Islet of Langerhans (tissue), 1 donor: Measurements from ENCODE around the gene KIF1B.
"Not testable (repeated sequence)": the region's sequence is repeated elsewhere in the genome, so short reads cannot be mapped to it uniquely, and the experiment has no call there.

ENCODE experiments used
- FAIRE-seq: peaks from one replicate; lab custom pipeline; 2011; peaks lifted over from hg19 to GRCh38; lab: Jason Lieb, UNC

KIF1B gene

DNA sequence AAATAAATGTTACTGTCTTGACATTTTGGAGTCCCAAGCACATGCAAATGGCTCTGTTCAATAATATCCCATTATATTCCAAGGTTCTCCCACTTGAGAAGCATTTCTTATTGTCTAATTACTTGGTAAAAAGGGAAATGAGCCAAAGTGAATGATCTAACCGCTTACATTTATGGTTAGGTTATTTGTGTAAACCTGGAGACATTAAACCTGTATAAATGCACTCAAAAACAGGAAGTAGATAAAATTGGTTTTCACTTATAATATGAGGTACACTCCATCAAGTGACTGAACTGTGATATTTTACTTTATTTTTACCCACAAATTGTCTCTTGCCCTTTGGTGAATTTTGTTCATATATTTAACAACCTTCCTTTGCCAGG, 26.8 kb downstream of the KIF1B start:
- no peak for FAIRE-seq

DNA sequence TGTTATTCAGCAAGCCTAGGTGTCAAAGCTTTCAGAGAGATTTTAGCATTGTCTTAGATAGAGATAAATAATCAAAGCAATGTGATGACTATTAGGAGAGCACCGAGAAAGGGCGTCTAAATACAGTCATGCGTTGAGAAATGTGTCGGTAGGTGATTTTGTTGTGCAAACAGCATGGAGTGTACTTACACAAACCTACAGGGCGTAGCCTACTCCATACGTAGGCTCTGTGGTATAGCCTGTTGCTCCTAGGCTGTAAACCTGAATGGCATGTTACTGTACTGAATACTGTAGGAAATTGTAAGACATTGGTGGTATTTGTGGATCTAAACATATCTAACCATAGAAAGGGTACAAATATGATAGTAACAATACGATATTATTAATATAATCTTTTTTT, 31.8 kb downstream of the KIF1B start:
- no peak for FAIRE-seq

DNA sequence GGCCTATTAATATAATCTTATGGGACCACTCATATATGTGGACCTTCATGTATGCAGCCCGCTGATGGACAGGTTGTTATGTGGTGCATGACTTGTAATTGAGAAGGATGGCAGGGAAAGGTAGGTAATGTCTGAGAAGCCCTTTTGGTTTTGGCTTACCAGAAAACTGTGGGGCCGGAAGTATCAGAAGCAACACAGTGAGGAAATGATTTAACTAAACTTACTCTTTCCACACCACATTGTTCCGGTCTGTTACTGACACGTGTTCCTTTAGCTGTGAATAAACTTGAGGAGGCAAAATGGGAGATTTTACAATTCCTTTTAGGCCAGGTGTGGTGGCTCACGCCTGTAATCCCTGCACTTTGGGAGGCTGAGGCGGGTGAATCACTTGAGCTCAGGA, 32.4 kb downstream of the KIF1B start:
- no peak for FAIRE-seq

DNA sequence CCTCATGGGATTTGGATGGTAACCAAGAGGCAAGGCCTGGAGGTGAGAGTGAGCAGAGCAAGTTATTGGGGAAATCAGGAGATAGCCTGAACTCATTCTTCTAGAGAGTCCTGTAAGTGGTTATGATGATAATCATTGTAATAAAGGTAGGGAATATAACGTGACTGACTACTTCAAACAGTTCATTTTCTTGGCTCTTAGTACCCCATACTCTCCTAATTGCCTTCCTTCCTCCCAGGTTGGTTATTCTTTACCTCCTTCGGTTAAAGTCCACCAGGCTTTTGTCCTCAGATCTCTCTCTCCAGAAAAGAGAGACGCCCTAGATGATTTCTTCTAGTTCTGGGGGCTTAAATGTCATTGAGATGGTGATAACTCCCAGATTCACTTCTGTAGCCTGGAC, 35.3 kb downstream of the KIF1B start:
- FAIRE-seq, result no peak

DNA sequence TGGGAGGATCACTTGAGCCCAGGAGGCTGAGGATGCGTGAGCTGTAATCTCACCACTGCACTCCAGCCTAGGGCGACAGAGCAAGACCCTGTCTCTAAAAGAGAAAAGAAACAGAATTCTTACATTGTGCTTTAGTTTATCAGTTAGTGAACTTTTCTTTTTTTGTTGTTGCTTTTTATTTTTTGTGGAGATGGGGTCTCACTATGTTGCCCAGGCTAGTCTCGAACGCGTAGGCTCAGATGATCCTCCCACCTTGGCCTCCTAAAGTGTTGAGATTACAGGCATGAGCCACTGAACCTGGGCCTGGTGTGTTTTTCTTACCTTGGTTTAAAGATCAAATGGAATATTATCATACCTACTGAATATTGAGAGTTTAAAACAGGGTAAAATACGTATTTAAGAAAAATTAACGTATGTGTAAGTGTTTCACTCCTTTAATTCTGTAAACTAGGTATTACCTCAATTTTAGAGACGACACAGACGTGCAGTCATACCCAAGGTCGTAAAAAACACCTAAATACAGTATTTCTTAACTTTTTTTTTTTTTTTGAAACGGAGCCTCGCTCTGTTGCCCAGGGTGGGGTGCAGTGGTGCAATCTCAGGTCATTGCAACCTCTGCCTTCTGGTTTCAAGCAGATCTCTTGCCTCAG, 39.6 kb downstream of the KIF1B start:
- FAIRE-seq, result no peak

DNA sequence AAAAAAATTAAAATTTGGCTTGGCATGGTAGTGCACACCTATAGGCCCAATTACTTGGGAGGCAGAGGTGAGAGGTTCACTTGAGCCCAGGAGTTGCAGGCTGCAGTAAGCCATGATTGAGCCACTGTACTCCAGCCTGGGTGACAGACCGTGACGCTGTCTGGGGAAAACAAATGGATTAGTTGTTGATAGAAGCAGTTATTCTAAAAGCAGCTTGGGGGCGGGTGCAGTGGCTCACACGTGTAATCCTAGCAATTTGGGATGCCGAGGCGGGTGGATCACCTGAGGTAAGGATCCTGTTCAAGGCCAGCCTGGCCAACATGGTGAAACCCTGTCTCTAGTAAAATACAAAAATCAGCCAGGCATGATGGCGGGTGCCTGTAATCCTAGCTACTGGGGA, 40.3 kb downstream of the KIF1B start:
- no peak for FAIRE-seq

DNA sequence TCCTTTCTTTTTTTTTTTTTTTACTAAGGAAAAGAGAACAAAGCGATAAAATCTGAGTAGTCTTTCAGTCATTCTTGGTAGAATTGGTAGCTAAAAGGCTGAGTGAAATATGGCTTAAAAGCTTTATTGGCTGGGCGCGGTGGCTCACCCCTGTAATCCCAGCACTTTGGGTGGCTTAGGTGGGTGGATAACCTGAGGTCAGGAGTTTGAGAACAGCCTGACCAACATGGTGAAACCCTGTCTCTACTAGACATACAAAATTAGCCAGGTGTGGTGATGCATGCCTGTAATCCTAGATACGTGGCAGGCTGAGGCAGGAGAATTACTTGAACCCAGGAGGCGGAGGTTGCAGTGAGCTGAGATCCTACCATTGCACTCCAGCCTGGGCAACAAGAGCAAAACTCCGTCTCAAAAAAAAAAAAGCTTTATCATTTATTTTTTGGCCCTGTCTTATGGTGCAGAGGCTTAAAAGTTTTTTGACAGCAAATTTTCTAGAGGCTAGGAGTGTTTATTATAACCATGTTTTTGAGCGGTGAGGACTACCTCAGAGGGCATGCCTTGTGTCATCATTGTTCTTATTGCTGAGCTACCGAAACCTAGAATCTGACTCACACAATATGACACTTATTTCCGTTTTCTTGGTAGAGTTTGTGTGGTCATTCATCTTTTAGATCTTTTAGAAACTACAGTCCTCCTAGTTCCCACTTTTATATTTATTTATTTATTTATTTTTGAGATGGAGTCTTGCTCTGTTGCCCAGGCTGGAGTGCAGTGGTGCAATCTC, 41.1 kb downstream of the KIF1B start:
- not testable (repeated sequence) for FAIRE-seq

DNA sequence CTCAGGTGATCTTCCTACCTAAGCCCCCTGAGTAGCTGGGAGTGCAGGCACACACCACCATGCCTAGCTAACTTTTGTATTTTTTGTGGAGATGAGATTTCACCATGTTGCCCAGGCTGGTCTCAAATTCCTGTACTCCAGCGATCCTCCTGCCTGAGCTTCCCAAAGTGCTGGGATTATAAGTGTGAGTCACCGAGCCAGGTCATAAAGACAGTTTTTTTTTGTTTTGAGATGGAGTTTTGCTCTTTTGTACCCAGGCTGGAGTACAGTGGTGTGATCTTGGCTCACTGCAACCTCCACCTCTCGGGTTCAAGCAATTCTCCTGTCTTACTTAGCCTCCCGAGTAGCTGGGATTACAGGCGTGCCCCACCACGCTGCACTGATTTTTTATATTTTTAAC, 42.1 kb downstream of the KIF1B start:
- no peak for FAIRE-seq

DNA sequence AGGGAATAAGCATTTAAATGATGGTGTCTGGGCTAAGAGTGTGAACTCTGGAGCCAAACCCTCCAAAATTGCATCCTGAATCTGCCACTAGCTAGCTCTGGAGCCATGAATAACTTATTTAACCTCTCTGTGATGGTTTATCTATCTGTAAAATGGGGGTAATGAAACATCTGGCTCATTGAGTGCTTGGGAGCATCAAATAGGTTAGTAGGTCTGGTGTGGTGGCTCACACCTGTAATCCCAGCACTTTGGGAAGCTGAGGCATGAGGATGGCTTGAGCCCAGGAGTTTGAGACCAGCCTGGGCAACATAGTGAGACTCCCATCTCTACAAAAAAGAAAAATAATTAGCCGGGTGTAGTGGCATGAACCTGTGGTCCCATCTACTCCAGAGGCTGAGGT, 42.8 kb downstream of the KIF1B start:
- FAIRE-seq, result no peak

DNA sequence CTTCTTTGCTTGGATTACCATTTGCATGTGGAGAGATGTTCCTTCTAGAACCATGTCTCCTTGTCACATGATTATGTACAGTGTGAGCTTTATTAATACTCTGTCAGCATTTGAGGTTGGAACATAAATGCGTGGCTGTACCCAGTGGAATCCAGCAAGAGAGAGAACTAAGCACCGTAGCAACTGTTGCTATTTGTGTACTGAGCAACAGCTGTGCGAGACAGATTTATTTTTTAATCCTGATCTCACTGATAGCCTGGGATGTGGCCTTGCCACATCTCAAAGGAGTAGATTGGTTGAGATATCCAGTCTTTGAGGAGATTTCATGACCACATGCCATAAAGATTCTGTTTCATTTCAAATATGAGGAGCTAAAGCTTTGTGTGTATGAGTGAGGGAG, 43.4 kb downstream of the KIF1B start:
- peak; percentile 93 for FAIRE-seq

DNA sequence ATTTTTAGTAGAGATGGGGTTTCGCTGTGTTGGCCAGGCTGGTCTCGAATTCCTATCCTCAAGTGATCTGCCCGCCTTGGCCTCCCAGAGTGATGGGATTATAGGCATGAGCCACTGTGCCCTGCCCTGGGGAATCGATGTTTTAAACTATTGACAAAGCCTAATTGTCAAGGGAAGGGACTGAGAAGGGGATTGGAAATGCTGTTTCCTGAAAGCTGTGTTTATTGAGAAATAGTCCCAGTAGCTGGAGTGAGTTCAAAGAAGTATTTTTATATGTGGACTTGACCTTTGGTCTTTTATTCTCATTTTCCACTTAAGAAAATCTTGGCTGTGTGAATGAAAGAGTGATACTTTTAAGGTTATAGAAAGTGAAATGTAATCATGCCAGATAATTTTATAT, 47.5 kb downstream of the KIF1B start:
- no peak for FAIRE-seq

DNA sequence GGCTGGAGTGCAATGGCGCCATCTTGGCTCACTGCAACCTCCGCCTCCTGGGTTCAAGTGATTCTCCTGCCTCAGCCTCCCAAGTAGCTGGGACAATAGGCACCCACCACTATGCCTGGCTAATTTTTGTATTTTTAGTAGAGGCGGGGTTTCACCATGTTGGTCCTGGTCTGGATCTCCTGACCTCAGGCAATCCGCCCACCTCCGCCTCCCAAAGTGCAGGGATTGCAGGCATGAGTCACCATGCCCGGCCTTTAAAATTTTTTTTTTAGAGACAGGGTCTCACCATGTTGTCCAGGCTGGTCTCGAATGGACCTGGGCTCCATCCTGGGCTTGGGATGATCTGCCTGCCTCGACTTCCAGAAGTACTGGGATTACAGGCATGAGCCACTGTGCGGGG, 49.2 kb downstream of the KIF1B start:
- not testable (repeated sequence) for FAIRE-seq

DNA sequence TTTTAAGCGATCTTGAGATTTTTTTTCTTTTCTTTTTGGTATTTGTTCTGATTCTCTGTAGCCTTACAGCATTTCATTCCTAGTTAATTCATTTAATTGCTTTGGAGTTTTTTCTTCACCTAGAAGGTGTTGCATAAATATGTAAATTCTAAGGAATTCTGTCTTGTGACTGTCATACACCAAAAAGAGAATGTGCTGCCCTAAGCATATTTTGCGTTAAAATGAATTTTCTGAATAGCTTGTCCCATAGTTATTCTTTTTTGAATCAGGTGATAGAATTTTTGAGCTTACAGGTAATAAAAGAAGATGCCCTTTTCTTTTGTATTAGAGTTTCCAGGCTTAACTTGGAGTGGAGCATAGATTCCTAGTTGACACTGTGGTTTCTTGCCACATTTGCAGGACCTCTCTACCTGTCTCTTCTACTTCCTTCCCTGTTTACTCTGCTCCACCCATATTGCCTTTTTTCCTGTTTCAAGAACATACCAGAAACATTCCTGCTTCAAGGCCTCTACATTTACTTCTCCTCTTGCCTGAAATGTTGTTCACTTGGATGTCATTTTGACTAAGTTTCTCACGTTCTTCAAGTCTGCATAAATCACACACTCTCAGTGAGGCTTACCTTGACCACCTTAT, 53.2 kb downstream of the KIF1B start:
- no peak for FAIRE-seq

DNA sequence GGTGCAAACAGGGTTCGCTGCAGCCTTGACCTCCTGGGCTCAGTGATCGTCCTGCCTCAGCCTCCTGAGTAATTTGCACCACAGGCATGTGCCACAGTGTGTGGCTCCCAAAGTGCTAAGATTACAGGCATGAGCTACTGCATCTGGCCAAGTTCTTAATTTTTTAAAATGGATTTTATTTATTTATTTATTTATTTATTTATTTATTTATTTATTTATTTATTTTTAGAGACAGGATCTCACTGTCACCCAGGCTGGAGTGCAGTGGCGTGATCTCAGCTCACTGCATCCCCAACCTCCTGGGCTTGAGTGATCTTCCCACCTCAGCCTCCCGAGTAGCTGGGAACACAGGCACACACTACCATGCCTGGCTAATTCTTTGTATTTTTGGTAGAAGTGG, 54.7 kb downstream of the KIF1B start:
- no peak for FAIRE-seq

DNA sequence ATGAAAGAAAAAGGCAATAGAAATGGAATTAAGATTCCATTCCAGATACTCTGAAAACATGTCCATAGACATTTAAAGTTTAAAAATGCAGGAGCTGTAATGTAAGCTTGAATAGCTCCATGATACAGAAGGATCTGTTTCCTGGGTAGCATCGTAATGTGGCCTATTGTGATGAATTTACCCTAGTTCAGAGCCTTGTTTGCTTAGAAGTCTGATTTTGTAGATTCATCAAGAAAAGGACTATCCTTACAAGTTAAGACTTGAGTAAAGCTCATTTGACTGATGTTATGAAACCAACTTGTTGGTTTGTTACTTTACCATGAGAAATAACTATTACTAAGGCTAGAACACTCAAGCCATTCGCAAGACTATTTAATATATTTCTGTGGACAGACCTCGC, 55.5 kb downstream of the KIF1B start:
- no peak for FAIRE-seq

DNA sequence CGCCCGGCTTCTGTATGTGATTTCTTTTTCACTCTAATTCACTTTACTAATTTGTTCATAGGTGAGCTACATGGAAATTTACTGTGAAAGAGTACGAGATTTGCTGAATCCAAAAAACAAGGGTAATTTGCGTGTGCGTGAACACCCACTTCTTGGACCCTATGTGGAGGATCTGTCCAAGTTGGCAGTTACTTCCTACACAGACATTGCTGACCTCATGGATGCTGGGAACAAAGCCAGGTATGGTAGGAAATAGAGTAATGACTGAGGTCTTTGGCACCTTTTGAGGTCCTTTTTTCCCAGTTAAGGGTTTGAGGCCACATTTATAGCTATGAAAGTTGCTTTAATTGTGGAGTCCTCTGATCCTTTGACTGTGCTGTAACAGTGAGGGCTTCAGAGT, 56.9 kb downstream of the KIF1B start:
- no peak for FAIRE-seq

DNA sequence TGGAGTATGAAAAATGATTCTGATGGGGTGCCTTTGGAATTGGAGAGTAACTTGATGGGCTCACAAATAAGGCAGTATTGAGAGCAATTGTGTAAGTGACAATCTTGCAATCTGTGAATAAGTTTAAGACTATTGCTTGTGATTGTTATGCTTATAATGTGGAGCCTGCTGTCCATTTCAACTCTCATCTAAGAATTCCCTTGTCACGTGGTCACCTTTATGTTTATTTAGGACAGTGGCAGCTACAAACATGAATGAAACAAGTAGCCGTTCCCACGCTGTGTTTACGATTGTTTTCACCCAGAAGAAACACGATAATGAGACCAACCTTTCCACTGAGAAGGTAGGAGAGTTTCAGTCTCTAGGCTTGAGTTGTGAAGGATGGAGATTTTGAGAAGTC, 57.6 kb downstream of the KIF1B start:
- FAIRE-seq, result no peak

DNA sequence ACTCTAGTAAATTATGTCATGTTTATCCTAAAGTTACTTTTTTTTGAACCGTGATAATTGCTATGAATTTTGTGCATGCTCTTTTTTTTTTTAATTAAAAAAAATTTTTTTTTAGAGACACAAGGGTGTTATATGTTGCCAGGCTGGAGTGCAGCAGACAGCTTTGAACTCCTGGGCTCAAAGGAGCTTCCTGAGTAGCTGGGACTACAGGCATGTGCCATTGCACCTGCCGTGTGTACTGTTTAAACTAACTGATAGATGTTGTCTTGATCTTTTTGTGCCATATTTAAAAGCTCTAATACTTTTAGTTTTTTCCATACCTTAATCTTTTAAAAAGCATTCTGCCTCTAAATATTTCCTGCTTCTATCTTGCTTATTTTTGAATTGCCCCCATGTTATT, 60.7 kb downstream of the KIF1B start:
- FAIRE-seq, result no peak

DNA sequence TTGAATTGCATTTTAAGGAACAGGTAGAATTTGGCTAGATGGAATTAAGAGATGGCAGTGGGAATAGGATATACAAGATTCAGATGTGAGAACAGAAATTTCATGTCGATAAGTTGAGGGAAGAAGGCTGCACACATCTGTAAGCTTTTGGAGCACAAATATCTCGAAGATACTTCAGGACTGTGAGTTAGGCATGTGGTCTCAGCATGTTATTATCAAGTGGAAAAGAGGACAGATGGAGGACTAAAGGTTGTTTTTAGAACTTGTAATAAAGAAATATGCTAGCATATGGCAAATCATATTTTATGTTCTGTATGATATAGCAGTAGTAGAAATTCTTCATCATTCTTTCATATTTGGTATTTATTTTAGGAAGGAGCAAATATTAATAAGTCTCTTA, 61.5 kb downstream of the KIF1B start:
- no peak for FAIRE-seq

DNA sequence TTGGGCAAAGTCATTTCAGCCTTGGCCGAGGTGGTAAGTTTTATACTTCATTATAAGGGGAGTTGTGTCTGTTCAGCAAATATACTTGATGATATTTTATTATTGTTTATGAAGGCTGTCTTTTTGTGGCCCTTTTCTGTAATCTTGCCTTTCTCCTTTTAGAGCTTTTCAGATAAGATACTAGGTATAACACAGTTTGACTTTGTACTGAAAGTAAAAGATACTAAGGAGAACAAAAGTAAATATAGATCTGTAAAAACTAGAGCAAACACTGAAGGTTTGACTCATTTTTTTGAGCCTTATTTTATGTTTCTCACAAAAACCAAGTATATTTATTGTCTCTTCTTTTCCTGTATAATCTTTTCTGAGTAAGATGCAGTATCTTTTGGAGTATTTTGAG, 61.9 kb downstream of the KIF1B start:
- FAIRE-seq, result peak; percentile 36

DNA sequence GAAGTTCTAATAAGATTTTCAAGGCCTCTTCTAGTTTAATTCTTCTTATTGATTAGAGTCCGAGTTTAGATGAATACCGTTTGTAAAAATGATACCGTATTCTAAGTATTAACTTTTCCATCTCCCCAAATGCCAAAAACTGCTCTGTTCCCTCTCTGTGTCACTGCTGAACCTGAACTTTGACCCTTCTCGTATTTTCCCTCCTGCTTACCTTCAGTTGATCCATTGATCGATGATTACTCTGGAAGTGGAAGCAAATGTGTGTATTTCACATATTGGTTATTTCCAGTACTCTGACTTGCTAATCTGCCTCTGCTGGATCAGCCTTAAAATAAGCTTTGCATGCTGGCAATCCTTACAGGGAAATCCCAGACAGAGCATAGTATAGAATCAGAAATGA, 68.5 kb downstream of the KIF1B start:
- FAIRE-seq, result no peak

DNA sequence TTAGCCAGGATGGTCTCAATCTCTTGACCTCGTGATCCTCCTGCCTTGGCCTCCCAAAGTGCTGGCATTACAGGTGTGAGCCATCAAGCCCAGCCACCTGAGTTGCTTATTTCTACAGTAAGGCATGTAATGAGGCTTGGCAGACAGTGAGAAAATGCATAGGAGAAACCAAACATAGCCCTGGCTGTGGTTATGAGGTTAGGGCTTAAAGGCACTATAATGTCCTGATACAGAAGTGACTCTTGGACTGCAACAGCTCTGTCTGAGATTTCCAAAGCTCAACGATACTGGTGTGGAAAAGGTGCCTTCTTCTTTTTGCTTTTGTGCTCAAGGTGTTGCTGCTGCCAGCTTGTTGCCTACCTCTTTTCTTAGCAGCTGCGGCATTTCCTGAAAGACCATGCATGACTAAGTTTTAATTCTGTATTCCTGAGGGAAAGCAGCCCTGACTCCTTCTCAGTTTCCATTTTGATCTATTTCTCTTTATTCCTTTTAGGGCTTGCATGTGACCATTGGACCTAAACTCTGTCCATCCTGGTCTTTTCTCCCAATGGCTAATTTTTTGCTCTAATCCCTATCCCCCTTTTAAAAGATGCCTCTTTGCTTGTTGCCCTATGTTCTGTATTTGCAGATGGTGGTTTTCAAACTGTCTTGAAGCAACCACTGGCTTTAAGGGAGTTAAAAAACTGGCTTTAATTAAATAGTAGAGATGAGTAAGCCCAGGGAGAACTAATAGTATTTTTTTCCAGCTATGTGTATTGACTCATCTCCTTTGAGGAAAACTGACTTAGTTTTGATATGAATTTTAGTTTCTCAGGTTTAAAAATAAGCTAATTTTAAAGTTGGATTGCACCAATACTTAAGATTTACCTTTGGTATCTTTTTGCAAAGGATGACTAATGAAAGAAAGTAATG, 70.3 kb downstream of the KIF1B start:
- peak; percentile 51 for FAIRE-seq
